ENCODE results near the gene NAPA.

NAPA gene

GRCh38 chr19:47514869-47515588, at the start of gene NAPA:
Gene NAPA, minus strand, starts transcription at chr19:47515063. Its CDS starts 123 bp downstream, at chr19:47514940.
- DNase-seq (ENCODE audit: low read depth), result peak; percentile 100

- no peak for DNase-seq (ENCODE audit: low read depth)
Measured at GRCh38 chr19:47564081-47564480, 49.2 kb upstream of the NAPA start.

- no peak for DNase-seq (ENCODE audit: low read depth)
Measured at GRCh38 chr19:47561440-47562057, 46.7 kb upstream of the NAPA start.

- no peak for DNase-seq (ENCODE audit: low read depth)
Measured at GRCh38 chr19:47560999-47561398, 46.1 kb upstream of the NAPA start.

- no peak for DNase-seq (ENCODE audit: low read depth)
Measured at GRCh38 chr19:47550129-47550528, 35.3 kb upstream of the NAPA start.

GRCh38 chr19:47549261-47549862, 34.5 kb upstream of the NAPA start:
- no peak for DNase-seq (ENCODE audit: low read depth)

GRCh38 chr19:47547199-47547598, 32.3 kb upstream of the NAPA start:
- DNase-seq (ENCODE audit: low read depth), result no peak

GRCh38 chr19:47545061-47545948, 30.4 kb upstream of the NAPA start:
- no peak for DNase-seq (ENCODE audit: low read depth)

GRCh38 chr19:47544476-47544875, 29.6 kb upstream of the NAPA start:
- no peak for DNase-seq (ENCODE audit: low read depth)

- no peak for DNase-seq (ENCODE audit: low read depth)
Measured at GRCh38 chr19:47544075-47544474, 29.2 kb upstream of the NAPA start.

GRCh38 chr19:47542030-47542475, 27.2 kb upstream of the NAPA start:
- DNase-seq (ENCODE audit: low read depth), result no peak

- DNase-seq (ENCODE audit: low read depth), result no peak
Measured at GRCh38 chr19:47541518-47541917, 26.7 kb upstream of the NAPA start.

GRCh38 chr19:47540748-47541147, 25.9 kb upstream of the NAPA start:
- no peak for DNase-seq (ENCODE audit: low read depth)

GRCh38 chr19:47539747-47540311, 25.0 kb upstream of the NAPA start:
- DNase-seq (ENCODE audit: low read depth), result no peak

GRCh38 chr19:47538812-47539211, 23.9 kb upstream of the NAPA start:
- DNase-seq (ENCODE audit: low read depth), result no peak

- no peak for DNase-seq (ENCODE audit: low read depth)
Measured at GRCh38 chr19:47537493-47537892, 22.6 kb upstream of the NAPA start.

GRCh38 chr19:47534628-47535027, 19.8 kb upstream of the NAPA start:
- no peak for DNase-seq (ENCODE audit: low read depth)

- no peak for DNase-seq (ENCODE audit: low read depth)
Measured at GRCh38 chr19:47531640-47532387, 17.0 kb upstream of the NAPA start.

- DNase-seq (ENCODE audit: low read depth), result no peak
Measured at GRCh38 chr19:47529018-47529742, 14.3 kb upstream of the NAPA start.

GRCh38 chr19:47526798-47527197, 11.9 kb upstream of the NAPA start:
- DNase-seq (ENCODE audit: low read depth), result no peak

- DNase-seq (ENCODE audit: low read depth), result no peak
Measured at GRCh38 chr19:47523473-47523872, 8.6 kb upstream of the NAPA start.
